ENCODE measurements around the gene ABLIM1.

DNA sequence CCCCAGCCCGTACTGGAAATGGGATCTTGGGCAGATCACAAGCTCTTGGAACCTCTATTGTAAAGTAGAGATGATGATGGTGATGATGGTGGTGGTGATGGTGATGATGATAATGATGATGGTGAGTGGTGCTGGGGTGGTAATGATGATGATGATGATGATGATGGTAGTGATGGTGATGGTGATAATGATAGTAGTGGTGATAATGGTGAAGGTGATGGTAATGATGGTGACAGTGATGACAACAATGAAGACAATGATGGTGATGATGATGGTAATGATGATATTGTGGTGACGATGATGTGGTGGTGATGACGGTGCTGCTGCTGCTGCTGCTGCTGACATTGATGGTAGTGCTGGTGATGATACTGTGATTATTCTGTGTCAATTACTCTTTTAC is 162.8 kb downstream of the ABLIM1 start:
- TF ChIP-seq, protein P1, sequence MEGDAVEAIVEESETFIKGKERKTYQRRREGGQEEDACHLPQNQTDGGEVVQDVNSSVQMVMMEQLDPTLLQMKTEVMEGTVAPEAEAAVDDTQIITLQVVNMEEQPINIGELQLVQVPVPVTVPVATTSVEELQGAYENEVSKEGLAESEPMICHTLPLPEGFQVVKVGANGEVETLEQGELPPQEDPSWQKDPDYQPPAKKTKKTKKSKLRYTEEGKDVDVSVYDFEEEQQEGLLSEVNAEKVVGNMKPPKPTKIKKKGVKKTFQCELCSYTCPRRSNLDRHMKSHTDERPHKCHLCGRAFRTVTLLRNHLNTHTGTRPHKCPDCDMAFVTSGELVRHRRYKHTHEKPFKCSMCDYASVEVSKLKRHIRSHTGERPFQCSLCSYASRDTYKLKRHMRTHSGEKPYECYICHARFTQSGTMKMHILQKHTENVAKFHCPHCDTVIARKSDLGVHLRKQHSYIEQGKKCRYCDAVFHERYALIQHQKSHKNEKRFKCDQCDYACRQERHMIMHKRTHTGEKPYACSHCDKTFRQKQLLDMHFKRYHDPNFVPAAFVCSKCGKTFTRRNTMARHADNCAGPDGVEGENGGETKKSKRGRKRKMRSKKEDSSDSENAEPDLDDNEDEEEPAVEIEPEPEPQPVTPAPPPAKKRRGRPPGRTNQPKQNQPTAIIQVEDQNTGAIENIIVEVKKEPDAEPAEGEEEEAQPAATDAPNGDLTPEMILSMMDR (IDR thresholded peaks at IDR 0.05), result no peak
- no peak for TF ChIP-seq POLR2A (IDR thresholded peaks at IDR 0.05)
